Skeletal muscle tissue (tissue), 4 donors: ENCODE data around the gene SGCD. TPM values are rescaled to one million over a fixed set of nuclear protein-coding genes. Genes with fewer than 3 reads are reported as not detected.

ENCODE experiments used
- H3K27ac ChIP-seq: one replicate; pipeline ENCODE4 v1.7.0; 2013; ENCODE audit warnings: mild to moderate bottlenecking, low read depth, low read length, inconsistent platforms
- H3K27me3 ChIP-seq, 3 donors: one replicate each; pipeline ENCODE4 v1.7.0; 2013; ENCODE audit warnings: low read length in 3 of 3; ENCODE audit not compliant: control insufficient read depth in 3 of 3, insufficient read depth in 3 of 3
- H3K36me3 ChIP-seq, 3 donors: one replicate each; pipeline ENCODE4 v1.7.0; 2013; ENCODE audit warnings: low read length in 3 of 3; ENCODE audit not compliant: control insufficient read depth in 3 of 3, insufficient read depth in 3 of 3
- H3K4me1 ChIP-seq, 3 donors: one replicate each; pipeline ENCODE4 v1.7.0; 2013; ENCODE audit warnings: low read length in 3 of 3, mild to moderate bottlenecking in 3 of 3; ENCODE audit not compliant: control insufficient read depth in 3 of 3, insufficient read depth in 3 of 3
- H3K4me3 ChIP-seq, 3 donors: one replicate each; pipeline ENCODE4 v1.7.0; 2013; ENCODE audit warnings: low read length in 3 of 3
- H3K9ac ChIP-seq, 3 donors: one replicate each; pipeline ENCODE4 v1.7.0; 2013; ENCODE audit warnings: low read length in 3 of 3, mild to moderate bottlenecking in 3 of 3, moderate library complexity in 2 of 3, low read depth in 1 of 3
- H3K9me3 ChIP-seq, 3 donors: one replicate each; pipeline ENCODE4 v1.7.0; 2013; ENCODE audit warnings: low read length in 3 of 3; ENCODE audit not compliant: control insufficient read depth in 3 of 3
- total RNA-seq: library from RNA; depleted of rRNA; stranded (reverse); fragments of >200 nt; gene quantifications from one replicate; pipeline ENCODE4 v1.2.3, GENCODE V29; 2014
- donor health status: Osteomylitis.

The SGCD gene
- total RNA-seq, 1 donor from 2014 or later, result 73.6 TPM

DNA sequence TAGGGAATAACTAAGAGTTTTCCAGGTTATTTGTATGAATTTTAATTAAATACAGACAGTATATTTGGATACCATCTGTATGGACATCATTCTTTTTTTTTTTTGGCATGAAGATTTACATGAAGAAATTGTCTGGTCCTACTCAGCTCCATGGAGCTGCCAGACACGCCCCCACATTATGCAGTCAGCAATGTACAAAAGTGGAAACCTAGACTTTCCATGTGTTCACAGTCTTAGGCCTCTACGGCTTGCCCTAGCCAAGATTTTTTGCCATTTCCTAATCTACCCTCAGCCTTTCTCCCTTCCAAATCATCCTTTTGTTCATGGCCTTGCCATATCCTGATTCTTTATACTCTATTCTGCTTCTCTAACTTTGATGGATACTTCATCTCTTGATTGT lies 207.1 kb downstream of the SGCD start:
- H3K9me3 ChIP-seq, result no peaks in the 10 kb centered on the region
- no peak overlapping the region for H3K27ac ChIP-seq
- H3K9ac ChIP-seq, result no peak overlapping the region
- peaks cover 0 to 6% (median 0%) of the 10 kb centered on the region in 3 donors for H3K4me1 ChIP-seq
- H3K27me3 ChIP-seq, result no peaks in the 10 kb centered on the region
- no peak overlapping the region for H3K4me3 ChIP-seq
- H3K36me3 ChIP-seq, result no peaks in the 10 kb centered on the region

GRCh38 chr5:156534906-156535485 lies 208.0 kb downstream of the SGCD start:
- H3K4me1 ChIP-seq, result peaks cover 0 to 6% (median 0%) of the 10 kb centered on the region in 3 donors

DNA sequence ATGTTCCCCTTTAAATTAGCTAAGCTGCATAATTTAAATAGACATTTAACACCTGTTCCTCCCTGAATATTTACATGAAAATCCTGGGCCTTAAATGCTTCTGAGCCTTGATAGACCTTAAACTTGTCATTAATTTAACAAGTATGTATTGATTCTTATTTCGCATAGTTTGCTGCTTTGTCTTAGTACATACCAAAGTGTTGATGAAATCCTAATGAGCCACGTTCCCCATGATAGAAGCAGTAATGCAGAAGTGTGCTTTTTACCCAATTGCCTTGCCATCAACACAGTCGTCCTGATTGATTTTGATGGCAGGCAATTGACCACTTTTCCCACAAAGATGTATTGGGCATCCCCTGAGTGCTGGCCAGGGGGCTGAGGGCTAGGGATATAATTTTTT lies 213.5 kb downstream of the SGCD start:
- H3K9me3 ChIP-seq, result no peaks in the 10 kb centered on the region
- no peak overlapping the region for H3K9ac ChIP-seq
- H3K4me3 ChIP-seq, result no peak overlapping the region
- peaks cover 0 to 3% (median 0%) of the 10 kb centered on the region in 3 donors for H3K4me1 ChIP-seq
- no peak overlapping the region for H3K27ac ChIP-seq
- no peaks in the 10 kb centered on the region for H3K36me3 ChIP-seq
- no peaks in the 10 kb centered on the region for H3K27me3 ChIP-seq

More at GRCh38 chr5:156534906-156535485, 208.0 kb downstream of the SGCD start:
- H3K27ac ChIP-seq, result no peak overlapping the region
- H3K36me3 ChIP-seq, result no peaks in the 10 kb centered on the region
- no peak overlapping the region for H3K9ac ChIP-seq
- H3K4me3 ChIP-seq, result no peak overlapping the region
- H3K27me3 ChIP-seq, result no peaks in the 10 kb centered on the region
- H3K9me3 ChIP-seq, result no peaks in the 10 kb centered on the region

GRCh38 chr5:156541582-156541981 lies 214.6 kb downstream of the SGCD start:
- Histone ChIP-seq H3K4me3 (no peak overlapping the region), H3K27ac (no peak overlapping the region), H3K36me3 (no peaks in the 10 kb centered on the region), H3K9me3 (no peaks in the 10 kb centered on the region), H3K9ac (no peak overlapping the region), H3K4me1 (peaks cover 0 to 3% (median 0%) of the 10 kb centered on the region in 3 donors), H3K27me3 (no peaks in the 10 kb centered on the region)

DNA sequence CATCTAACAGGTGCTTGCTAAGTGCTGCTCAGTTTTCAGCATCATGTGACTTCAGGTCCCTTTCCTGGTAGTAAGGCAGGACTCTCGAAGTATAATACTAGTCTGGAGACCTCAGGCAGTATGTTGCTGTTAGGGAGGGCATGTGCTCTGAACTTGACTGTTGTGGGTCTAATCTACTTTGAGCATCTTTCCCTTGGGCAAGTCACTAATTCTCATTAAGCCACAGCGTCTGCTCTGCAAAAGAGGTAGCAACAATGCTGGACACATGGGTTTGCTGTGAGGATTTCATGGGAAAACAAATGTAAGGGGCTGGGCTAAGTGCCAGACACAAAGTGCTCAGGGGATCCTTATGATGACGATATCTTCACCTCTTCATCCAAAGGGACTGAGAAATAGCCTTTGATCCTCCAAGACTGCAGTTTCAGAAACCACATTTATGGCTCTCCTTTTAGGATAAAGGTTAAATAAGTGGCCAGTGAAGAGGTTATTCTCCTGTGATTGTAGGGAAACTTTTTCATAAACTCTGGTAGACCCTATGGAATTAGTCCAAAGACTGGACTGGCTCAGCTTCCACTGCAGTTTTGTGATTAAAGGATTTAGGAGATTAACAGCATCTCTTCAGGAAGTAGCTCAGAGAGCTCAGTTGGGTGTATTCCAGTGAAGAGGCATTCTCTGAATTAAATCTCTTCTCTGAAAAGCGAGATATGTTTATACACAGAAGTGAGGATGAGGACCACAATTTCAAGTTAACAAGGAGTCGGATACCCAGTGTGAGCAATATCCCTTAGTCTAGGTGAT lies 216.6 kb downstream of the SGCD start:
- Histone ChIP-seq H3K9ac (no peak overlapping the region), H3K4me1 (peaks cover 0 to 3% (median 0%) of the 10 kb centered on the region in 3 donors), H3K27ac (no peak overlapping the region), H3K4me3 (no peak overlapping the region), H3K27me3 (no peaks in the 10 kb centered on the region), H3K9me3 (no peaks in the 10 kb centered on the region), H3K36me3 (no peaks in the 10 kb centered on the region)

DNA sequence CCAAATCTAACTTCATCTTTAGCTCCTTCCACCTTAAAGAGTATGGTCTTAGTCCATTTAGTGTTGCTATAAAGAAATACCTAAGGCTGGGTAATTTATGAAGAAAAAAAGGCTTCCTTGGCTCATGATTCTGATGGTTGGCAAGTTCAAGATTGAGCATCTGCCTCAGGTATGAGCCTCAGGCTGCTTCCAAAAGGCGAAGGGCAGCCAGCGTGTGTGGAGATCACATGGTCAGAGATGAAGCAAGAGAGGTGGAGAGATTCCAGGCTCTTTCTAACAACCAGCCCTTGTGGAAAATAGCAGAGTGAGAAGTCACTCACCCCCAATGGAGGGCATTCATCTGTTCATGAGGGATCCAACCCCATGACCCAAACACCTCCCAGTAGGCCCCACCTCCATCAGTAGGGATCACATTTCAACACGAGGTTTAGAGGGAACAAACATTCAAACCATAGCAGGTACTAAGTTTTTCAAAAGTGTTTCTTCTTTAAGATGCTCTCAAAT lies 225.9 kb downstream of the SGCD start:
- Histone ChIP-seq H3K9me3 (no peaks in the 10 kb centered on the region), H3K27me3 (no peaks in the 10 kb centered on the region), H3K4me1 (no peaks in the 10 kb centered on the region), H3K9ac (no peak overlapping the region), H3K27ac (no peak overlapping the region), H3K4me3 (no peak overlapping the region), H3K36me3 (no peaks in the 10 kb centered on the region)

GRCh38 chr5:156556666-156557406 lies 229.9 kb downstream of the SGCD start:
- Histone ChIP-seq H3K27ac (no peak overlapping the region), H3K9me3 (no peaks in the 10 kb centered on the region), H3K4me1 (peaks cover 3 to 8% (median 5%) of the 10 kb centered on the region in 3 donors), H3K36me3 (no peaks in the 10 kb centered on the region), H3K9ac (no peak overlapping the region), H3K27me3 (no peaks in the 10 kb centered on the region), H3K4me3 (no peak overlapping the region)

GRCh38 chr5:156560002-156560401 lies 233.0 kb downstream of the SGCD start:
- H3K9ac ChIP-seq, result no peak overlapping the region

DNA sequence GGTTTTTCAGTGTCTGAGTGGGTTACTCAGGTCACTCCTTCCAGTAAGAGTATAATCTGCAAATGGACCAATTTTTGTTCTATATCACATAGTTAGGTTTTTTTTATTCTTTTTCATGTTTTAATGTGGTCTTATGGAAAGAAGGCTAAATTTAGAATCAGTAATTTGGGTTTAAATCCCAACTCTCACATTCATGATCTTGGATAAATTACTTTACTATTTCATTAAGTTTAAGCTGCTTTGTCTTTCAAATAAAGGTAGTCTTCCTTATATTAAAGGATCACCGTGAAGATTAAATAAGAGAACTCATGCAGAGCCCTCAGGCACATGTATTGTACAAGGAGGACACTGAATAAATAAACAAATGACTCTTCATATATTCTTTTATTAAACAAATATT lies 234.7 kb downstream of the SGCD start:
- Histone ChIP-seq H3K27me3 (no peaks in the 10 kb centered on the region), H3K36me3 (no peaks in the 10 kb centered on the region), H3K9me3 (no peaks in the 10 kb centered on the region), H3K4me3 (no peak overlapping the region), H3K9ac (no peak overlapping the region), H3K4me1 (peaks cover 3 to 8% (median 5%) of the 10 kb centered on the region in 3 donors), H3K27ac (no peak overlapping the region)

More at GRCh38 chr5:156560002-156560401, 233.0 kb downstream of the SGCD start:
- H3K27me3 ChIP-seq, result no peaks in the 10 kb centered on the region
- H3K9me3 ChIP-seq, result no peaks in the 10 kb centered on the region
- H3K4me1 ChIP-seq, result peaks cover 3 to 8% (median 5%) of the 10 kb centered on the region in 3 donors
- H3K27ac ChIP-seq, result no peak overlapping the region
- H3K36me3 ChIP-seq, result no peaks in the 10 kb centered on the region
- no peak overlapping the region for H3K4me3 ChIP-seq
